H1 (cell line): ENCODE data around the gene HNRNPU. TPM values are rescaled to one million over a fixed set of nuclear protein-coding genes. Genes with fewer than 3 reads are reported as not detected.

Source experiments
- ASH2L ChIP-seq: fragments of 200-600, 300-600 bp; sonication (generic); IDR thresholded peaks from one replicate; pipeline ENCODE4 v1.7.1; 2017; ENCODE audit warnings: low read length
- ATF2 ChIP-seq: IDR thresholded peaks from 2 replicates; pipeline ENCODE4 v1.6.1; 2012; ENCODE audit warnings: low read length, inconsistent platforms
- CBX5 ChIP-seq: fragments of 300-800, 300-1000 bp; sonication (generic); IDR thresholded peaks from 2 replicates; pipeline ENCODE4 v1.7.1; 2016; ENCODE audit warnings: antibody characterized with exemption, low read length, low read depth
- CTBP2 ChIP-seq: IDR thresholded peaks from 2 replicates; pipeline ENCODE4 v1.7.0; 2011; ENCODE audit warnings: borderline replicate concordance, mild to moderate bottlenecking, moderate library complexity, mixed read lengths, low read length; ENCODE audit not compliant: insufficient read depth, insufficient read length
- CTCF ChIP-seq, 3 experiments: IDR thresholded peaks; 1 replicate in 2 of 3; 2 replicates in 1 of 3; pipeline versions ENCODE4 v1.5.1 to v1.6.1; 2011; ENCODE audit warnings: low read length in 3 of 3, mild to moderate bottlenecking in 3 of 3, inconsistent platforms in 2 of 3, low read depth in 1 of 3, moderate library complexity in 1 of 3; ENCODE audit not compliant: insufficient read depth in 1 of 3; ENCODE audit errors: control extremely low read depth in 1 of 3
- KDM5A ChIP-seq: fragments of 200-600 bp; IDR thresholded peaks from 2 replicates; pipeline ENCODE4 v1.7.1; 2012; ENCODE audit warnings: mild to moderate bottlenecking, low read length, inconsistent platforms, mixed read lengths
- PHF8 ChIP-seq: fragments of 200-600 bp; sonication (generic); conservative IDR thresholded peaks from 2 replicates; pipeline ENCODE4 v1.7.1; 2012; ENCODE audit warnings: low read depth, mild to moderate bottlenecking, inconsistent platforms, low read length, moderate library complexity
- POU5F1 ChIP-seq: IDR thresholded peaks from 2 replicates; pipeline ENCODE4 v1.6.1; 2011; ENCODE audit warnings: low read depth, mild to moderate bottlenecking, low read length, moderate library complexity
- RBBP5 ChIP-seq: IDR thresholded peaks from 2 replicates; pipeline ENCODE4 v1.7.1; 2012; ENCODE audit warnings: low read depth, mild to moderate bottlenecking, inconsistent platforms, low read length, moderate library complexity, borderline replicate concordance
- SIX5 ChIP-seq: IDR thresholded peaks from 2 replicates; pipeline ENCODE4 v1.6.1; 2011; ENCODE audit warnings: mild to moderate bottlenecking, low read depth, low read length
- TAF1 ChIP-seq: IDR thresholded peaks from 2 replicates; pipeline ENCODE4 v1.6.1; 2011; ENCODE audit warnings: mild to moderate bottlenecking, low read depth, low read length
- polyA plus RNA-seq, 7 experiments: library from polyadenylated mRNA; depleted of rRNA in 3 of 7; stranded (reverse) in 5 of 7; unstranded in 2 of 7; fragments of >200 nt in 5 of 7; fragments of 200-250 nt in 2 of 7; gene quantifications; 1 replicate in 5 of 7; 2 replicates in 1 of 7; 4 replicates in 1 of 7; pipeline versions ENCODE4 v1.2.1 to v1.2.3, GENCODE V29; 2011 to 2013; ENCODE audit warnings: missing spikeins in 2 of 7, mixed read lengths in 2 of 7
- total RNA-seq: library from RNA; stranded (reverse); fragmentation: NEBNext Ultra II Directional; extraction: Animal tissue kit (Norgen Biotek cat#: 25700); gene quantifications from 2 replicates; pipeline ENCODE4 v1.2.1, GENCODE V29; 2021

Gene HNRNPU
- total and polyA plus RNA-seq, 2 of the 8 experiments (the other 6 are each of a cell fraction or from before 2014, with no cell fraction given), result 95.6 to 606 TPM

- 0 out of 2 replicates have a peak, but pooled peaks have one; percentile 41 for TF ChIP-seq KDM5A
- TF ChIP-seq SIX5, result no peak
- no peak; the same call in 1 of the 2 replicates for TF ChIP-seq ATF2
- peak in 1 of 3 experiments; percentile 8; a peak in 1 of 4 replicates for TF ChIP-seq CTCF (IDR thresholded peaks at IDR 0.05; ENCODE audit: control extremely low read depth in 1 of 3, insufficient read depth in 1 of 3, low read depth in 1 of 3, low read length in 3 of 3)
- TF ChIP-seq POU5F1, result no peak
- TF ChIP-seq ASH2L, result peak; percentile 71
- TF ChIP-seq PHF8, result peak; percentile 68; the same call in 1 of the 2 replicates
- TF ChIP-seq CTBP2, result no peak
- peak; percentile 40; the same call in 1 of the 2 replicates for TF ChIP-seq RBBP5
- TF ChIP-seq TAF1, result peak; percentile 98
- TF ChIP-seq CBX5, result no peak
Measured at GRCh38 chr1:244864253-244865027, at the start of gene HNRNPU (continued).
